Mucosa of rectum (tissue), 2 donors: ENCODE data around the gene RFX3.

Source experiments
- H3K27ac ChIP-seq, 2 donors: one replicate each; pipeline ENCODE4 v1.7.0; 2013; ENCODE audit warnings: inconsistent platforms in 2 of 2, low read depth in 2 of 2, low read length in 2 of 2
- H3K27me3 ChIP-seq, 2 donors: one replicate each; pipeline ENCODE4 v1.7.0; 2013; ENCODE audit warnings: low read length in 2 of 2; ENCODE audit not compliant: control insufficient read depth in 2 of 2, insufficient read depth in 2 of 2
- H3K36me3 ChIP-seq, 2 donors: one replicate each; pipeline ENCODE4 v1.7.0; 2013; ENCODE audit warnings: low read length in 2 of 2; ENCODE audit not compliant: control insufficient read depth in 2 of 2, insufficient read depth in 2 of 2
- H3K4me1 ChIP-seq, 2 donors: one replicate each; pipeline ENCODE4 v1.7.0; 2013; ENCODE audit warnings: low read length in 2 of 2, mild to moderate bottlenecking in 1 of 2; ENCODE audit not compliant: control insufficient read depth in 2 of 2, insufficient read depth in 2 of 2
- H3K4me3 ChIP-seq, 2 donors: one replicate each; pipeline ENCODE4 v1.7.0; 2013; ENCODE audit warnings: low read length in 2 of 2
- H3K9ac ChIP-seq, 2 donors: one replicate each; pipeline ENCODE4 v1.7.0; 2013; ENCODE audit warnings: low read length in 2 of 2, low read depth in 1 of 2, mild to moderate bottlenecking in 1 of 2
- H3K9me3 ChIP-seq, 2 donors: one replicate each; pipeline ENCODE4 v1.7.0; 2013; ENCODE audit warnings: low read length in 2 of 2; ENCODE audit not compliant: control insufficient read depth in 2 of 2
- donor health status: healthy.
- donor health status: Normal muscosa, but diverticular disease.

The RFX3 gene

GRCh38 chr9:3464033-3464638 lies 61.7 kb downstream of the RFX3 start:
- H3K4me1 ChIP-seq = no peaks in the 10 kb centered on the region
- no peaks in the 10 kb centered on the region for H3K9me3 ChIP-seq
- no peak overlapping the region for H3K4me3 ChIP-seq
- no peak overlapping the region for H3K9ac ChIP-seq
- H3K36me3 ChIP-seq = no peaks in the 10 kb centered on the region
- H3K27ac ChIP-seq = no peak overlapping the region
- no peaks in the 10 kb centered on the region for H3K27me3 ChIP-seq

GRCh38 chr9:3458806-3459475 lies 66.9 kb downstream of the RFX3 start:
- no peaks in the 10 kb centered on the region for H3K9me3 ChIP-seq
- no peak overlapping the region for H3K4me3 ChIP-seq
- no peaks in the 10 kb centered on the region for H3K4me1 ChIP-seq
- H3K27ac ChIP-seq = no peak overlapping the region
- no peaks in the 10 kb centered on the region for H3K27me3 ChIP-seq
- no peaks in the 10 kb centered on the region for H3K36me3 ChIP-seq
- no peak overlapping the region for H3K9ac ChIP-seq

- Histone ChIP-seq H3K27ac (no peak overlapping the region), H3K9ac (no peak overlapping the region), H3K27me3 (no peaks in the 10 kb centered on the region), H3K4me1 (no peaks in the 10 kb centered on the region), H3K36me3 (no peaks in the 10 kb centered on the region), H3K4me3 (no peak overlapping the region), H3K9me3 (no peaks in the 10 kb centered on the region)
Measured at GRCh38 chr9:3457175-3457574, 68.6 kb downstream of the RFX3 start.

- Histone ChIP-seq H3K27ac (no peak overlapping the region), H3K36me3 (no peaks in the 10 kb centered on the region)
Measured at GRCh38 chr9:3455717-3456116, 70.1 kb downstream of the RFX3 start.

GRCh38 chr9:3455094-3455493 lies 70.7 kb downstream of the RFX3 start:
- H3K27ac ChIP-seq = no peak overlapping the region
- H3K27me3 ChIP-seq = no peaks in the 10 kb centered on the region
- no peak overlapping the region for H3K9ac ChIP-seq

More at GRCh38 chr9:3455717-3456116, 70.1 kb downstream of the RFX3 start:
- H3K9me3 ChIP-seq = no peaks in the 10 kb centered on the region
- no peak overlapping the region for H3K9ac ChIP-seq
- no peak overlapping the region for H3K4me3 ChIP-seq
- H3K4me1 ChIP-seq = no peaks in the 10 kb centered on the region
- H3K27me3 ChIP-seq = no peaks in the 10 kb centered on the region

GRCh38 chr9:3451956-3452355 lies 73.8 kb downstream of the RFX3 start:
- Histone ChIP-seq H3K27ac (no peak overlapping the region), H3K36me3 (no peaks in the 10 kb centered on the region), H3K4me3 (no peak overlapping the region), H3K9ac (no peak overlapping the region), H3K27me3 (no peaks in the 10 kb centered on the region), H3K4me1 (no peaks in the 10 kb centered on the region), H3K9me3 (no peaks in the 10 kb centered on the region)

More at GRCh38 chr9:3455094-3455493, 70.7 kb downstream of the RFX3 start:
- H3K36me3 ChIP-seq = no peaks in the 10 kb centered on the region
- H3K4me1 ChIP-seq = no peaks in the 10 kb centered on the region
- H3K9me3 ChIP-seq = no peaks in the 10 kb centered on the region
- no peak overlapping the region for H3K4me3 ChIP-seq

- Histone ChIP-seq H3K27me3 (no peaks in the 10 kb centered on the region), H3K4me1 (no peaks in the 10 kb centered on the region), H3K9me3 (no peaks in the 10 kb centered on the region), H3K36me3 (no peaks in the 10 kb centered on the region), H3K4me3 (no peak overlapping the region), H3K9ac (no peak overlapping the region), H3K27ac (no peak overlapping the region)
Measured at GRCh38 chr9:3447788-3448187, 78.0 kb downstream of the RFX3 start.

GRCh38 chr9:3447143-3447542 lies 78.7 kb downstream of the RFX3 start:
- Histone ChIP-seq H3K27ac (no peak overlapping the region), H3K9ac (no peak overlapping the region), H3K4me3 (no peak overlapping the region), H3K27me3 (no peaks in the 10 kb centered on the region), H3K36me3 (no peaks in the 10 kb centered on the region), H3K4me1 (no peaks in the 10 kb centered on the region), H3K9me3 (no peaks in the 10 kb centered on the region)

GRCh38 chr9:3446313-3446712 lies 79.5 kb downstream of the RFX3 start:
- no peaks in the 10 kb centered on the region for H3K4me1 ChIP-seq
- H3K9ac ChIP-seq = no peak overlapping the region
- H3K27me3 ChIP-seq = no peaks in the 10 kb centered on the region
- no peak overlapping the region for H3K27ac ChIP-seq
- H3K9me3 ChIP-seq = no peaks in the 10 kb centered on the region
- no peak overlapping the region for H3K4me3 ChIP-seq
- no peaks in the 10 kb centered on the region for H3K36me3 ChIP-seq

- Histone ChIP-seq H3K4me1 (no peaks in the 10 kb centered on the region), H3K9ac (no peak overlapping the region), H3K4me3 (no peak overlapping the region), H3K36me3 (no peaks in the 10 kb centered on the region), H3K27me3 (no peaks in the 10 kb centered on the region), H3K27ac (no peak overlapping the region), H3K9me3 (no peaks in the 10 kb centered on the region)
Measured at GRCh38 chr9:3444016-3444415, 81.8 kb downstream of the RFX3 start.
